ENCODE results near the gene CTSZ. TPM values are rescaled to one million over a fixed set of nuclear protein-coding genes. Genes with fewer than 3 reads are reported as not detected.

The CTSZ gene
- total and polyA plus RNA-seq, 2 experiments from 2014 or later: 13.5 to 391 TPM

- H3K27me3 ChIP-seq (replicated peaks; ENCODE audit: insufficient read depth): no peaks in the 10 kb centered on the region
- H3K9ac ChIP-seq: peak overlapping the region; percentile 85; the same call in 1 of the 2 replicates
- peak overlapping the region; percentile 74 for H3K4me2 ChIP-seq (ENCODE audit: unreplicated experiment)
- H3F3A ChIP-seq (ENCODE audit: insufficient read depth): no peaks in the 10 kb centered on the region
- peaks cover 62% of the 10 kb centered on the region for H3K79me2 ChIP-seq (ENCODE audit: insufficient read depth)
- peak overlapping the region; percentile 96 for H3K4me3 ChIP-seq
- peak; percentile 12 for DNase-seq
- no peaks in the 10 kb centered on the region; the same call in 1 of the 2 replicates for H4K20me1 ChIP-seq (ENCODE audit: insufficient read depth)
- H2AFZ ChIP-seq: no peak overlapping the region
- peaks cover 6% of the 10 kb centered on the region for H3K4me1 ChIP-seq (ENCODE audit: insufficient read depth)
- TF ChIP-seq EZH2phosphoT487 (IDR thresholded peaks at IDR 0.05; ENCODE audit: insufficient read depth, low read depth) (no peak), EZH2 (IDR thresholded peaks at IDR 0.05; ENCODE audit: insufficient read depth, poor library complexity, severe bottlenecking) (no peak)
- H3K27ac ChIP-seq: no peak overlapping the region
- in situ Hi-C loops (cut with MboI): no loop called here
- WGBS, 2 experiments (ENCODE audit: low coverage in 1 of 2, low lambda C conversion rate in 2 of 2, missing lambda C conversion rate in 2 of 2): 83 to 86% methylated on average over 12 of the region's 12 CpGs
- peaks cover 10% of the 10 kb centered on the region; the same call in 1 of the 2 replicates for H3K36me3 ChIP-seq (ENCODE audit: low read depth)
- no peaks in the 10 kb centered on the region for H3K9me2 ChIP-seq (ENCODE audit: insufficient read depth)
- no peaks in the 10 kb centered on the region for H3K9me3 ChIP-seq (ENCODE audit: low read depth)
Observed at GRCh38 chr20:58982406-58983114, 24.5 kb downstream of the CTSZ start.

- H3K9me3 ChIP-seq (ENCODE audit: low read depth): no peaks in the 10 kb centered on the region
- no peaks in the 10 kb centered on the region; the same call in 1 of the 2 replicates for H4K20me1 ChIP-seq (ENCODE audit: insufficient read depth)
- H2AFZ ChIP-seq: peak overlapping the region; percentile 100
- TF ChIP-seq EZH2phosphoT487 (IDR thresholded peaks at IDR 0.05; ENCODE audit: insufficient read depth, low read depth) (no peak), EZH2 (IDR thresholded peaks at IDR 0.05; ENCODE audit: insufficient read depth, poor library complexity, severe bottlenecking) (no peak)
- no peaks in the 10 kb centered on the region for H3F3A ChIP-seq (ENCODE audit: insufficient read depth)
- H3K4me2 ChIP-seq (ENCODE audit: unreplicated experiment): peak overlapping the region; percentile 74
- no peak overlapping the region for H3K27ac ChIP-seq
- no peaks in the 10 kb centered on the region for H3K27me3 ChIP-seq (replicated peaks; ENCODE audit: insufficient read depth)
- peaks cover 6% of the 10 kb centered on the region for H3K4me1 ChIP-seq (ENCODE audit: insufficient read depth)
- H3K79me2 ChIP-seq (ENCODE audit: insufficient read depth): peaks cover 54% of the 10 kb centered on the region
- H3K9ac ChIP-seq: peak overlapping the region; percentile 85
- DNase-seq: peak; percentile 56
- no peaks in the 10 kb centered on the region for H3K9me2 ChIP-seq (ENCODE audit: insufficient read depth)
- H3K4me3 ChIP-seq: peak overlapping the region; percentile 96
- WGBS, 2 experiments (ENCODE audit: low coverage in 1 of 2, low lambda C conversion rate in 2 of 2, missing lambda C conversion rate in 2 of 2): 18 to 19% methylated on average over 21 to 29 of the region's 29 CpGs
- H3K36me3 ChIP-seq (ENCODE audit: low read depth): peaks cover 3% of the 10 kb centered on the region; the same call in 1 of the 2 replicates
- in situ Hi-C loops (cut with MboI): no loop called here
Observed at GRCh38 chr20:58981628-58982364, 25.3 kb downstream of the CTSZ start.

- H2AFZ ChIP-seq: peak within 1 kb of the TSS; percentile 100
- H3K9ac ChIP-seq: peak within 1 kb of the TSS; percentile 85
- H4K20me1 ChIP-seq (ENCODE audit: insufficient read depth): no peaks in the 10 kb centered on the region; the same call in 1 of the 2 replicates
- H3K27ac ChIP-seq: no peak within 1 kb of the TSS
- no peaks in the 10 kb centered on the region for H3K27me3 ChIP-seq (replicated peaks; ENCODE audit: insufficient read depth)
- H3K9me3 ChIP-seq (ENCODE audit: low read depth): no peaks in the 10 kb centered on the region
- in situ Hi-C loops (cut with MboI): no loop called here
- peaks cover 6% of the 10 kb centered on the region for H3K4me1 ChIP-seq (ENCODE audit: insufficient read depth)
- peak within 1 kb of the TSS; percentile 96 for H3K4me3 ChIP-seq
- H3K36me3 ChIP-seq (ENCODE audit: low read depth): no peaks in the 10 kb centered on the region
- H3K9me2 ChIP-seq (ENCODE audit: insufficient read depth): no peaks in the 10 kb centered on the region
- peak within 1 kb of the TSS; percentile 92 for H3K4me2 ChIP-seq (ENCODE audit: unreplicated experiment)
- no peak for TF ChIP-seq EZH2phosphoT487 (IDR thresholded peaks at IDR 0.05; ENCODE audit: insufficient read depth, low read depth)
- no peak for TF ChIP-seq EZH2 (IDR thresholded peaks at IDR 0.05; ENCODE audit: insufficient read depth, poor library complexity, severe bottlenecking)
- no peaks in the 10 kb centered on the region for H3F3A ChIP-seq (ENCODE audit: insufficient read depth)
- H3K79me2 ChIP-seq (ENCODE audit: insufficient read depth): peaks cover 46% of the 10 kb centered on the region
- WGBS, 2 experiments (ENCODE audit: low coverage in 1 of 2, low lambda C conversion rate in 2 of 2, missing lambda C conversion rate in 2 of 2): 8 to 9% methylated on average over 57 to 77 of the region's 109 CpGs
- peak; percentile 95 for DNase-seq
Observed at GRCh38 chr20:58980711-58981627, 26.1 kb downstream of the CTSZ start, which contains the start of gene NELFCD. Gene NELFCD (plus strand): TSS chr20:58981256. CDS start chr20:58981310, 54 bp downstream.
